Hair follicle dermal papilla cell (primary cell): ENCODE results near the gene RPP25. TPM values are rescaled to one million over a fixed set of nuclear protein-coding genes. Genes with fewer than 3 reads are reported as not detected.

Experiments used
- small RNA-seq: library from RNA; depleted of rRNA; stranded (forward); fragments of <200 nt; gene quantifications from one replicate; pipeline ENCODE3, GENCODE V24; 2012
- total RNA-seq: library from RNA; depleted of rRNA; stranded (reverse); fragments of >200 nt; gene quantifications from 2 replicates; pipeline ENCODE4 v1.2.3, GENCODE V29; 2012

The RPP25 gene, protein sequence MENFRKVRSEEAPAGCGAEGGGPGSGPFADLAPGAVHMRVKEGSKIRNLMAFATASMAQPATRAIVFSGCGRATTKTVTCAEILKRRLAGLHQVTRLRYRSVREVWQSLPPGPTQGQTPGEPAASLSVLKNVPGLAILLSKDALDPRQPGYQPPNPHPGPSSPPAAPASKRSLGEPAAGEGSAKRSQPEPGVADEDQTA
- 7.4 and 9.9 TPM in 2 replicates for total RNA-seq

DNA sequence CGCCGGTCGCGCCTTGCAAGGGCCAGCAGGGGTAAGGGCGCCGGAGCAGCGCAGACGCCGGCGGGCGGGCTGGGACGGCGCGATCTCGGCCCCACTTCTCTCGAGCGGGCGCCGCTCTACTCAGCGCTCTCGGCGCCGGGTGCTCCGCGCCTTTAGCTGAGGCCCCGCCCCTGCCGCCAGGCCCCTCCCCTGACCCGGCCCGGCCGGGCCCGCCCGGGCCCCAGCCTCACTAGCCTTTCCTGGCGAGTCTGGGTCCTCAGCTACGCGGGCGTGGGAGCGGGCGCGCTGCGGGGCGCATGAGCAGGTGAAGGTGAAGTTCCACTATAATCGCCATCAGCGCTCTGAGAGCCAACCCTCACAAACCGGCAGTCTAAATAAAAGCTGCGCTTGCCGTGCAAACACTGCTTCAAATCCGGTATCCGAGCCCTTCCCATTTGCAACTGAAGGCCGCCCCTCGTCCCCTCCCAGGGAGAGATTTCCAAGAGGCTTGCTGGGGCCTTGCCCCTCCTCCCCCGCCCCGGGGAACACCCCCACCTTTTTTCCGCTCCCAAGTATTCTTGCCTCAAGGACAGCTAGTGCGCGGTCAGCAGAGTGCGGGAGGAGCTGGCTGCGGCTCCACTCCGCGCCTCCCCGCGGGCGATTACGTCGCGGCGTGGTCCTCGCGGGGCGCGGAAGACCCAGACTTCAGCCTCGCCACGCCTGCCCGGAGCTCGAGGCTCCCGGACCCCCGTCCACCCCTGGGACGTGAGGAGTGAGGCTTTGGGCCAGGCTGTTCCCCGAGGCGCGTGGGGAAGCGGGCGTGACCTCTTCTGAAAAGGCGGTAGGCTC lies at the start of gene RPP25:
Gene RPP25, minus strand, starts transcription at position 125 of the 828 bp plus-strand sequence. CDS start 189 bp downstream, outside the sequence.

DNA sequence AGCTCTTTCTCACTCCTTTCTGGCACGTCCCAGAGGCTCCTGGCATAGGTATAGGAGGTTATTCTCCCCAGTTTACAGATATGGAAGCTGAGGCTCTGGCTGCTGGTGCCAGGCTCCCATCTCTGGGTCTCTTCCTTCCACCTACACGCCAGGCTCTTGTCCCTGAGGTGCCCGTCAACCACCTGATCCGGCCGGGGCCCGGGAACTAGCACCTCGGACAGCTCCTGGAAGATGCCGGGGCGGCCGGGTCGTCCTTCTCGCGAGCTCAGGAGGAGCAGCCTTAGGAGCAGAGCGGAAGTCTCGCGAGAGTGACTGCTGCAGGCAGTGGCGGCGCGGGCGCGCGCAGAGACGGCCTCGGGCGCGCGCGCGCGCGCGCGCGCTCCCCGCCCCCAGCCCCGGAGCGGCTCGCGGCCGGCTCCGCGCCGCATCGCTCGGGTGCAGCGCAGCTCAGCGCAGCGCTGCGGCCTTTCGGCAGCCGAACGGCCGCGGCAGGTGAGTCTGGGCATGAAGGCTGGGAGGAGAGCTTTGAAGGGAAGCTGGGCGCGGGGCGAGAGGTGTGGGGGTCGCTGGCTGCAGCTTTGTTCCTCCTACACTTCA lies 38.7 kb upstream of the RPP25 start, which contains the start of gene SCAMP5:
Gene SCAMP5, plus strand, starts transcription at position 382 of the 597 bp plus-strand sequence. CDS start 16,277 bp downstream, outside the sequence.

DNA sequence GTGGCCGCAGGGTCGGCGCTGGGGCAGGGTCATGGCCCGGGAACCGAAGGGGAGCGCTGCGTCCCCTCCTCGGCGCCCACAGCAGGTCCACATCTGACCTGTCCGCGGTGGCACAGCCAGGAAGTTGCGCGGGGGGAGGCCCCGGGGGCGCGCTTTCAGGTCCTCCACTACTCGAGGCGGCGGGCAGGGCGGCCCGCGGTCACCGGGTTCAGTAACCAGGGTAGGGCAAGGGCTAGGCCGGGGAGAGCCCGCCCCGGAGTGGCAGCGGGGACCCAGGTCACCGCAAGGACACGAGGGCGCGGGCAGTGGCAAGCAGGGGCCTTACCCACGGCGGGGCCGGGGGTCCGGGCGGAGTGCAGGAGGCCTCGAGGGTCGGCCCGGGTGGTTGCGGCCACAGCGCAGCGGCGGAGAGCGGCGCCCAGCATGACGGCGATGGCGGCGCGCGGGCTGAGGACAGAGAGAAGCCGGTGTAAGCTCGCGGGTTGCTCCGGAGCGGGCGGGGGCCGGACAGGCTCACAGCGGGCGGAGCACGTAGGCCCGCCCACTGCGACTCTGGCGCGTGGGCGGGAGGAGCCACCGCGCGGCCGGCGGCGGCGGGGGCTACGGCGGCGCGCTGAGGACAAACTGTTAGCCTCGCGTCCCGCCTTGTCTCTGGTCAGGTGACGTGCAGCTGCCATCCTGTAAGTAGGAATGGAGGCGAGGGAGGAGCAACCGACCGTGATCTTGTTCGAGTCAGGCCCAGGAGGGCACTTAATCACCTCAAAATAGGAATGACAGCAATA lies 18.8 kb downstream of the RPP25 start, which contains the start of gene COX5A:
Gene COX5A, minus strand, starts transcription at position 484 of the 782 bp plus-strand sequence. Its CDS starts 59 bp downstream, at position 425.

DNA sequence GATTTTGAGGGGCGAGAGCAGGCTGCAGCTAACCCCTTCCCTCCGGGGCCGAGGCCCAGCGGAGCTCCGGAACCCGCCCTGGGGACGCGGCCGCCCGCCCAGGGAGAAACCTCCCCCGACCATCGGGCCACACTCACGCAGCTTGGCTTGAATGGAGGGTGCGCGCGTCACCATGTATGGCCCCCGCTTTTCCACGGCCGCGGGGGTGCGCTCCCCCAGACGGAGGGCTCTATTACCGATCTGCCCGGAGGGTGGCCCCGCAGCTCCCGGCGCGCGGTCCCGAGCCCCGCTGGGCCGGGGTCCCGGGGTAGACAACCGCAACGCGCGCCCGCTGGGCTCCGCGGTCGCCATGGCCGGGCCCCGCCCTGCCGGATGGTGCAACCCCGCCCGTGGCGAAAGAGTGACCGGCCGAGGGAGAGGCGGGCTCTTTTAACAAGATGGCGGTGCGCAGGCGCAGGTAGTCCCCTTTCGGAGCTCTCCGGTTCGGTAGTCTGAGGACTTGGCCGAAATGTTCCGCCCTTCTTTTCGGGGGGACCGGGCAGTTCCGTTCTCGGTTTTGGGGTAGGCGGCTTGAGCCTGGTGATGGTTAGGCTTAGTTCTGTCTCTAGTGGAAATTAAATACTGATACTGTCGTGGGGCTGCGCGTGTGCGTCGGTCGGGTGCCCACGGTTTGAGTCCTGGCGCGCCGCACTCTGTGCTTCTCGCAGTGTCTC lies 50.0 kb downstream of the RPP25 start, which contains the start of gene FAM219B:
Gene FAM219B, minus strand, starts transcription at position 402 of the 713 bp plus-strand sequence. Its CDS starts 51 bp downstream, at position 351.

Small RNA genes within 50 kb of the gene (small RNA-seq; reads per million reads assigned to genes)
- not detected for gene RF00019

Other genes starting within 250 kb of the RPP25 start
- 0.12 and 0.49 TPM in 2 replicates for gene CYP1A1, start 231.2 kb downstream of the RPP25 start, total RNA-seq
- gene CYP1A2, start 207.9 kb downstream of the RPP25 start, total RNA-seq = not detected in 2 replicates
- gene CSK, start 174.7 kb downstream of the RPP25 start, total RNA-seq = 26.4 and 27.9 TPM in 2 replicates
- gene LMAN1L, start 143.9 kb downstream of the RPP25 start, total RNA-seq = not detected in 2 replicates
- not detected in 2 replicates for gene CPLX3, start 130.1 kb downstream of the RPP25 start, total RNA-seq
- gene ULK3, start 113.6 kb downstream of the RPP25 start, total RNA-seq = 16.6 and 21.6 TPM in 2 replicates
- 26.6 and 29.9 TPM in 2 replicates for gene SCAMP2, start 83.4 kb downstream of the RPP25 start, total RNA-seq
- gene MPI, start 66.7 kb downstream of the RPP25 start, total RNA-seq = 48.3 and 58.1 TPM in 2 replicates
- 53.7 and 57.8 TPM in 2 replicates for gene FAM219B, start 49.9 kb downstream of the RPP25 start, total RNA-seq
- 15.7 and 23.9 TPM in 2 replicates for gene COX5A, start 18.7 kb downstream of the RPP25 start, total RNA-seq
- 1.5 and 7.7 TPM in 2 replicates for gene SCAMP5, start 38.8 kb upstream of the RPP25 start, total RNA-seq
- gene PPCDC, start 66.8 kb upstream of the RPP25 start, total RNA-seq = 6.2 and 11.1 TPM in 2 replicates
- 7.0 and 11.5 TPM in 2 replicates for gene C15orf39, start 245.1 kb upstream of the RPP25 start, total RNA-seq